ENCODE measurements around the gene SLC6A1. TPM values are rescaled to one million over a fixed set of nuclear protein-coding genes. Genes with fewer than 3 reads are reported as not detected.

Gene SLC6A1
- 2.4 TPM for polyA plus RNA-seq (ENCODE audit: insufficient read length)

DNA sequence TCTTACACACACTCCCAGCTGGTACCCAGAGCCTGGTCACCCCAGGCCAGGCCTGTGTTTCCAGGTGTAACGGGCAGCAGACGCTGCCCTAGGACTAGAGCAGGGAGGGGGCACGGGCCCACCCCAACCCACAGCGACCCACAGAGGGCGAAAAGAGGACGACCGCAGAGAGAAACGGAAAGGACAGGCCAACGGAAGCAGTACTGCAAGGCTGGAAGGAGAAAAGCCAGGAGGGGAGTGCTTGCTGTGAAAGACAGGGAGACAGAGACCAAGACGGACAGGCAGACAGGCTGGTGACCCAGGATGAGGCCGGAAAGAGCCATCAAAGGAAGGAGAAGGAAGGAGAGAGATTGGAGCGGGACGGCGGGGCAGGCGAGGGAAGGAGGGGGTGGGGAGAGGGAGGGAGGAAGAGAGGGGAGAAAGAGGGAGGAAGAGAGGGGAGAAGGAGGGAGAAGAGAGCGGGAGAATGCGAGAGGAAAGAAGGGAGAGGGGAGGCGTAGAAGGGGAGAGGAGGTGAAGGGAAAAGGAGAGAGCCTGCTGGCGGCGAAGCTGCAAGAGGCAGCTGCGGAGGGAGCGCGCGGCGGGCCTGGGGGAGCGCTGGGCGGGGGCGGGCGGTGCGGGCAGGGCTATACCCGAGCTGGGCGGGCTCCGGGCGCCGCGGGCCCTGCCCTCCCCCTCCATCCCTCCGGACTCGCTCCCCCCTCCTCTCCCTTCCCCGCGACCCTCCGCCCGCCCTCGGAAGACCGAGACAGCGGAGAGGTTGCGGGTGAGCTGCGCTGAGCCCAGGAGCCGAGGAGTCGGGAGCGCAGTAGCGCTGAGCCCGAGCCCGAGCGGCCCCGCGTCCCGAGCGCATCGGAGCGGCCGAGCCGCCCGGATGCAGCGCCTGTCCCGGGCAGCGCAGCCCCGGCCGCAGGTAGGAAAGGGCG is at the start of gene SLC6A1:
Gene SLC6A1 (plus strand): TSS at position 732 of the 926 bp plus-strand sequence. CDS start 24,464 bp downstream, outside the sequence.
- no peak for DNase-seq (ENCODE audit: low read depth)

DNA sequence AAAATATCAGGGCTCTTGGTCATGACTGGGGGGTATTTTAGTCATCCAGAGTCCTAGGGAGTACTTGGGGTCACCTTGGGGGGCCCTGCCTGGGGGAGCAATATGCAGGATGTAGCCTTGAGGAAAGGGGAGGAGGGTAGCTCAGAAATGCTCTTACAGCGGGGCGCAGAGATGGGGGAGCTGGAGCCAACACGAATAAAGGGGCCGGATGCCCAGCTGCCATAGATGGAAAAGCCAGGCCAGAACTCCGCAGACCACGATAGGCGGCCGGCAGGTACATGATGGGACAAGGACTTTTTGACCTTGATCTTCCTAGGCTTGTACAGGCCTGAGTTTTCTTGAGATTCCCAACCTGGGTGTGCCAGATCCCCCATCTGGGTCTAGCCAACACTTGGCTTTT is 47.7 kb upstream of the SLC6A1 start:
- no peak for DNase-seq (ENCODE audit: low read depth)

DNA sequence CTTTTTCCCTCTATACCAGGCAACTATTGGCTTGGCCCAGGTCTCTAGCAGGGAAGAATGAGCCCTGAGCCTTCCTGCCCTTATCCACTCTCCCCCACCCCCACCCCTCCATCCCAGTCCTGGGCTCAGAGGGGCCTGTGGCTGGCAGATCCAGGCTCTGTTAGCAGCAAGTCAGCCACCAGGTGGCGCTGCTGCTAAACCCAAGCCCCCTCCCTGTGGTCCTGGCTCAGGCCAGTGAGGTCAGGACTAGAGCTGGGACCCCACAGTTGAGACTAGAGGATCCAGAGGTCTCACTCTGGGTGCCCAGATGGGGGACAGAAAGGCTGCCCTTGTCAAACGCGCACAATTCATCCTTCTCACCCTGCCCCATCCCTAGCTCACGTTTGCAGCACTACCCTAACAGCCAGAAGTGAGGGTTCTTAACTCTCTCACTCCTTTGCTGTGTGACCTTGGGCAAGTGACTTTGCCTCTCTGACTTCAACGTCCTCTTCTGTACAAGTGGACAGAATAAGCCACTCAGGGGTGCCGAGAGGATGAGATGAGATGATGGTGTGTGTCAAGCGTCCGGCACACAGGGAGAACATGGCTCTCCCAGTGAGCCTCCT is 46.8 kb upstream of the SLC6A1 start:
- DNase-seq (ENCODE audit: low read depth) = no peak

DNA sequence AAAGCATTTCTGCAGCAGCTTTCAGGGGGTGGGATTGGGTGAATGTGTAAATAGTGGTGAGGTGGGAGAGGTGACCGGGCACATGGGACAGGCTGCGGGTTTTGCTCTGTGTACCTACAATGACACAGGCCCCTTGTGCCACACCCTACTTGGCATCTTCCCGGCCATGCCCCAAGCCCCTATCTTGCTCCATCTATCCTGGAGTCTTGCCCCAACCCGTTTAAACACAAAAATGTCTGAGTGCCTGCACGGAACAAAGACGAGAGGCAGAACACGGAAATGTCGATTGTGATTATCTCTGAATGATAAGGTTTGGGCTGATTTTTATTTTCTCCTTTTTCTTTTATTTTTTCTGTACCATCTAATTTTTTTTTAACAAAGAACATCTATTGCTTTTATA is 46.0 kb upstream of the SLC6A1 start:
- no peak for DNase-seq (ENCODE audit: low read depth)

DNA sequence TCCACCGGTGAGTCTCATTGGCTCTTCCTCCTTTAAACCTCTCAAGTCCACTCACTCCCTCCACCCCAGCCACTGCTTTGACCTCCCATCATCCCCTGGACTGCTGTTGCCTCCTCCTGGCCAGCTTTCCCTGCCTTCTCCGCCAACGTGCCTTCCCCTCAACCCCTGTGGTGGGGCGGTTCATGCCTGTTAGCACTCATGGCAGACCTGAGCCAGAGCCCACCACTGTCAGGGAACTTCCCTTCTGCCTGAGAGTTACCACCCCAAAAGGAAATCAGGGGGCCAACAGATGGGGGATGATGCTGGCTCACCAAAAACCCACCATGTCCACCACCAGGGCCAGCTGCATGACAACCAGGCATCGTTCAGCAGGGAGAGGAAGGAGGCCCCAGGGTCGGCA is 44.2 kb upstream of the SLC6A1 start:
- no peak for DNase-seq (ENCODE audit: low read depth)

DNA sequence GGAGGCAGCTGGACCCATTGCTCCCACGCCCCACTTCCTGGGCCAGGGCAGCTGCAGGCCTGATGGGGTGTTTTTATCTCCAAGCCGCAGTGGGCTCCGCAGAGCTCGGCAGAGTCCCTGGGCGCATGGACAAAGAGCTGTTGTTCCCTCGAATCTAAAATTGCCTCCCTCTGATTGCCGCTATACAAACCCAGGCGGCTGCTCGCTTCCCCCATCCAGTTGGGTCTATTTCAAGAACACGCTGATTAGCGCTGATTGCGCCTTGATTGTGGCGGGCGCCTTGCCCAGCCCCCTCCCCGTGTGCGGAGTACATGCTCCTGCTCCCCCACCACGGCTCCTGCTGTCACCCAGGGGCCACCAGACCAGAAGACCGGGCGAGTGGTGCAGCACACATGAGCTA is 43.4 kb upstream of the SLC6A1 start:
- no peak for DNase-seq (ENCODE audit: low read depth)

DNA sequence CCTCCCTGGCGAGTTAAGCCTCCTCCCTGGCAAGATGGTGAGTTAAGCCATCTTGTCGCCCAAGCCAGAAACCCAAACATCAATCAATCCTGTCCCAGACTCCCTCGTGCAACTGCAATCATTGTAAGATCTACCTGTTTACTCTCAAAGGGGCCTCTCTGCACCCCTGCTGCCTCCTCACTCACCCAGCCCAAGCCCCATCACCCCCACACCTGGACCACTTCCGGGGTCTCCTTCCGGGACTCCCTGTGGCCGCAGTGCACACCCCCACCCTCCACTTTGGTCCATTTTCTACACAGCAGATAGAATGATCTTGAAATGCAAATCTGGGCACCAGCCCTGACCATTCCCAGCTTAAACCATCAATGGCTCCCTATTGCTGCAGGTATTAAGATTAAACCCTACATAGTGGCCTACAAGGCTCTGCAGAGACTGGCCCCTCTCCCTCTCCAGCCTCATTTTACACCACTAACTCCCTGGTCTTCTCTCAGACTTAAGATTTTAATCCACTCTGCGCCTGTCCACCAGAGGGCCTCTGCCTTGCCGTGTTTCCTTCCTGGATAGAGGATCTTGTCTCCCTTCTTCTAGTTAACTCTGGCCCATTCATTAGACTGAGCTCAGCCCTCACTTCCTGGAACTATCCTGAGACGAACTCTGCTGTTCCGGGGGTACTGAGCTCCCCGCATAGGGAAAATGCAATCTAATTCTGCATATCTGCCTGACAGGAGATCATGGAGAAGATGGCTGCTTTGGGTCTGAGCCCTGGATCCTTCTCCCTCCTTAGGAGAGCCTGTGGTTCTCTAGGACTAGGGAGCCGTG is 41.9 kb upstream of the SLC6A1 start:
- DNase-seq (ENCODE audit: low read depth) = no peak

DNA sequence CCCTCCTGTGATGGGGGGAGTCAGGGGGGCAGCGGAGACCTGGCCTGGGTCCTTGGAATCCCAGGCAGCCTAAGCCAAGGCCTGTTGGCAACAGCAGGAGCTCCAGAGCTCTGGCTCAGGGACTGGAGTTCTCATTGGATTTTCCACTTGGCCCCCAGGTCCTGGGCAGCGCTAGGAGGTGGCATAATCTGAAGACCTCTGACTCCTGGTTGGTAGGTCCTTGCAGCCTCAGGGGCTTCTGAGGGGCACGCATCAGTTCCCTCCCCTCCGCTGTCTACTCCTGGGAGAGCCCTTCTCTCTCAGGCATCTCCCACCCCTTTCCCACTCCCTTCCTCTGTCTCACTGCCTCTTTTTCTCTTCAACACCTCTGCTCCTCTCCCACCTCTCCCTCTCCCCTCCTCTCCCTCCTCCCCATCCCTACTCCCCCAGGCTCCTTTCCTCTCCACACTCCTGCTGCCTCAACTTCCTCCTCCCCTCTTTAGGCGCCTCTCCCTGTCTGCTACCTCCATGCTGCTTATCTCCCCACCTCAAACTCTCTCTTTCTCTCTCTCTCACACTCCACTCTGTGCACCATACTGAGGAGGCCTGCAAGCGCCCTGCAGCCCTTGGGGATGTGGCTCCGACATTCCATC is 41.1 kb upstream of the SLC6A1 start:
- DNase-seq (ENCODE audit: low read depth) = no peak

DNA sequence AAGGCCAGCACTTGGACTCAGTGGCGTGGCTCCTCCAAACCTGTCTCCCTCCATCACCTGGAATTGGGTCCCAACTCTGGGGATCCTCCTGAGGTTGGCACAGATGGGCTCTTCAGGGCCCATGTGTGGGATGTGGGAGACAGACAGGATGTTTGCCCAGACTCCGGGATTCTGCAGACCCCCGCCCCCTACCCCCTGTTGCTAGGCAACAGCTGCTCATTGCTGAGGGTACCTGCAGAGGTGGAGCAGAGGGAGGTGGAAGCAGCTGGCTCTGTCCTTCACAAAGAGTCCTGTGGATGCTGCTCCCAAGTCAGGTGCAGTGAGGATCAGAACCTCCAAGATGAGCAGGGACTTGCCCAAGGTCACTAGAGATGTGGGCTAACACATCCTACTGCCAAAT is 40.0 kb upstream of the SLC6A1 start:
- DNase-seq (ENCODE audit: low read depth) = no peak

DNA sequence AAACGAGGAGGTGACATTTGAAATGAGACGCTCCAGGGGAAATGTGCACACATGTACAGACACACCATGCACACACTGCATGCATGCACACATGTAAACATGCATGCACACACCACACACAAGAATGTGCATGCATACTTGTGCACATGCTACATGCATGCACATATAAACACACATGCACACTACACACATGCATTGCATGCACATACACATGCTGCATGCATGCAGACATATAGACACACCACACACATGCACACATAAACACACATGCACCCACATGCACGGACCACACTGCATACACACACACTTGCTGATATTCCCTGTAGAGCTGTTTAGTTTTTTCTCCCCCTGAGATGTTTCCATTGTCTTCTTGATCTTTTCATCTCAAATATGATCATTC is 37.8 kb upstream of the SLC6A1 start:
- DNase-seq (ENCODE audit: low read depth) = no peak

DNA sequence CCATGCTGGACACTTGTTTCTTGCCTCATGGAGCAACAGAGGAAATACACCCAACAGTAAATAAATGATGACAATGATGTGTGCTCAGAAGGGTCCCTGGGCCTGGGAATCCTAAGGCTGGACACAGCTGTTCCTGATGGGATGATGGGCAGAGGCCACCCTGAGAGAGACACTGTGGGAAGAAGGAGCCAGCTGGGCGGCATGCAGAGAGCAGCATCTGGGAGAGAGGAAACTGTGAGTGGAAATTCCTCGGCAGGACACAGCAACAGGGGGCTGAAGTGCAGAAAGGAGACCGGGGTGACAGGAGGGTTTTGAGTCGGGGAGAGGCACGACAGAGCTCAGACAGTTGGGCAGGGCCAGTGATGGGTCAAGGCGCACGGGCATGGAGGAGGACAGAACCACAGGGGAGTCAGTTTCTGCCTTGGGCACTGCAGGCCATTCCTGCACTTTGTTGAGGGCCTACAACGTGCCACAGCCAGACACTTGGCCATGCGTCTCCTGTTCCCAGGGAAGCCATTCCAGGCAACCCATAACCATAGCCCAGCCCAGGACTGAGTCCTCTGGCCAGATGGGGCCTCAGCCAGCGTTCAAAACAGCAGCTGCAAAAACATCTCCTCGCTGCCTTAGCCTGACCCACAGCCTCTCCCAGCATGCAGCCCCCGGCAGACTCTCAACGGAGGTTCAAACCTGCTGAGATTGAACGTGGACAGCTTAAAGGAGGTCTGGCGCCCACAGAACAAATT is 36.7 kb upstream of the SLC6A1 start:
- no peak for DNase-seq (ENCODE audit: low read depth)

DNA sequence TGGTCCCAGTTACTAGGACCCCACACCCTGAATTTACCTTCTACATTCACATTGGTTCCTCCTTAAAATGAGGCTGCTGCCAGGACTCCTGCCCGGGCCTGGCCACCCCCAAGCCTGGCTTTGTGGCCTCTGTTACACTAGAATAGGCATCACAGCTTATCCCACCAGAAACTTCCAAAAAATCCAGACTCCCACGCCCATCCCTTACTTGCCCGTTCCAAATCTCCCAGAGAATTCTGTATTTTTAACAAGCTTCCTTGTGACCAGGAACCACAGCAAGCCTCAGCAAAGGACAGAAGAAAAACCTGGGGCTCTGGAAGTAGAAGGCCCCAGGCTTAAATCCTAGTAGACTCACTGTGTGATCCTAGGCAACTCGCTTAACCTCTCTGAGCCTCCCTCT is 36.0 kb upstream of the SLC6A1 start:
- no peak for DNase-seq (ENCODE audit: low read depth)

DNA sequence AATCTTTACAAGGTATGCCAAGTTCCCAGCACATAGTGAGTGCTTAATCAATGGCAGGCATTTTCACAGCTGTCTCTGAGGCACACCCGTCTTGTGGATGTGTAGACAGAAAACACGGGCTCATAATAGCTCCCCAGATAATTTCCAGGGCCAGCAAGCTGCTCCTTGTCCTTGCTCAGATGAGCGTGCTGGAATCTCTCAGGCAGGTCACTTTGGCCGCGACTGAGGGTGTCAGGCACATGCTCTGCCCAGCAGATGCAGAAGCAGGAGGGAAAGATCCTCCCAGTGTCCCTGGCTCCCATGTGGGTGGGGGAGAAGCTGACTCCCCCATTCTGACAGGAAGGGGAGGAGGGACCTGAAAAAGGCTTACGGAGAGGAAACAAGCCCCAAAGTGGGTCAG is 35.6 kb upstream of the SLC6A1 start:
- no peak for DNase-seq (ENCODE audit: low read depth)

DNA sequence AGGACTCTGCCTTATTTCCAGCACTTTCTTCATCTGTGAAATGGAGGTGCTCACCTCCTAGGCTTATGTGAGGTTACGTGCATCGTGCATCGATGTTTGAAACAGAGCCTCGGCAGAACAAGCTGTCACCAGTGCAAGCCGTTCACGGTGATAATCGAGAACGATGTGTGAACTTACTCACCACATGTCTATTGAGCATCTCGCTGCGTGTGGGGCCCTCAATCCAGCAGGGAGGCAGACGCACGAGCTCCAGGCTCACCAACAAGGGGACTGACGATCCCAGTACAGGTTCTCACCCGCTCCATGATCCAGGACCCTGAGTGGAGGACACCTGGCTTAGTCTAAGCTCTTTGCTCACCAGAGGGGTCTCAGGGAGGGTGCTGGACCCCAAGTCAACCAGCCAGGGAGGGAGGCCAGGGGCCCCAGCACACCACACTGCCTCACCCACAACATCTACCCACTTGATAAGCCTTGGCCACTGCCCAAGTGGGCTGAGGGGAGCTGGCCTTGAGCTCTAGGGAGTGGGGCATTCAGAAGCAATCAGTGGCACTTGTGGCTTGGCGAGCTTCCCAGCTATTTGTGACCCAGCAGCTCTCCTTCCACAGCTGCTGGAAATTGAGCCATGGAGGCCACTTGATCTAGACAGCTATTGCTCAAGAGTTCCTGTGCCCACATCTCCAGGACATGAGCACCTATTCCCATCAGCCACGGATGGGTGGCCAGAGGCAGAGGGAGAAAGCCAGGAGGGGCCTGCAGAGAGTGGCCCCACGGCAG is 34.4 kb upstream of the SLC6A1 start:
- DNase-seq (ENCODE audit: low read depth) = no peak

DNA sequence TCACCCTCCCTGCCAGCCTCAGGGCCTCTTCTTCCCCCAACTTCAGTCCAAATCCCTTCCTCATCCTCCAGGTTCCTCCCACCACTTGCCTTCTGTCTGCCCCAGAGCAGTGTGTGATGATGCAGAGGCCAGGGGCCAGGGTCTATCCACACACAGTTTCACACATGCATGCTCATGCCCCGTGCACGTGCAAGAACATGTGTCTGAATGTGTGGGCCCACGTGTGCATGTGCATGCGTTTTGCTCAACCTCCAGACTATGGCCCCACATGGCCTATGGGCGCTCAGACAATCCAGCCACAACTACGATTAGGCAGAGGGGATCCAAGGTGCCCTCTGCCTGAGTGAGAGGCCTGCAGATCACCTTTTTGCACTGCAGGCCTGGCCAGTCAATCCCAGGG is 32.3 kb upstream of the SLC6A1 start:
- no peak for DNase-seq (ENCODE audit: low read depth)

DNA sequence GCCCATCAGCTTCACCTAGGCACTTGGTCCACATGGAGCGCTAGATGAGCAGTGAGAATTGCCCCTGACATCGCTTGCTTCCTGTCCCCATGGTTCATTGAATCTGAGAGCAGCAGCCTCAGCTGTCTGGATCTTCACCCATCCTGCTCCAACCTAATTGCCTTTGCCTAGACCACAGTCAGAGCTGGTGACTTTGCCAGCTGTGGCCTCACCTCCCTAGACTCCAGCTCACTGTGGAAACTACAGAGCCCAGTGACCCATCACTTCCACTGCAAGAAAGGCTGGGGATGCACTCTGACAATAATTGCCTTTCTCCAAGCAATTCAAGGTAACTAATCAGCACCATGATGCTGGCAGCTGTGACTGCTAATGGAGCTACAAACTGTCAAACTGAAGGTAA is 30.6 kb upstream of the SLC6A1 start:
- no peak for DNase-seq (ENCODE audit: low read depth)

DNA sequence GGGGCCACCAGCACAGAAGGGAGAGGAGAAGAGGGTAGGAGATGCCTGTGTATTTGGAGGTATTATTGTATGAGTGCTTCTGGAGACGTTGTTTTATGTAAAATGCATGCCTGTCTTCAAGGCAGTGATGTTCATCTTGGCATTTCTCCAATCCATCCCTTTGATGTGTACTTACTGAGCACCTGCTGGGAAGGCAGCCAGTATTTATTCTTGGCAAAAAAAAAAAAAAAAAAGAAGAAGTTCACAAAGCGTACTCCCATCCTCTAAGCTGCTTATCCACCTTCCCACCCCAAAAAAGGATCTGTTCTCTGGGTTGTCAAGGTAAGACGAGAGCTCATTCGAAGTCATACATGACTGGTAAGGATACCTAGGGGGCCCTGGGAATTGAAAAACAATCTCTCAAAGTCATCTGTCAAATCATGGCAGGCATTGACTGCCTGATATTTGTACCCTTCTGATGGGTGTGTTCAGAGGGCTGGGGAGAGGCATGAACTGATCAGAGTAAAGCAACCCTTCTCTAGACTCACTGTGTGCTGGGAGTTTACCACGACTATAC is 30.0 kb upstream of the SLC6A1 start:
- DNase-seq (ENCODE audit: low read depth) = no peak

DNA sequence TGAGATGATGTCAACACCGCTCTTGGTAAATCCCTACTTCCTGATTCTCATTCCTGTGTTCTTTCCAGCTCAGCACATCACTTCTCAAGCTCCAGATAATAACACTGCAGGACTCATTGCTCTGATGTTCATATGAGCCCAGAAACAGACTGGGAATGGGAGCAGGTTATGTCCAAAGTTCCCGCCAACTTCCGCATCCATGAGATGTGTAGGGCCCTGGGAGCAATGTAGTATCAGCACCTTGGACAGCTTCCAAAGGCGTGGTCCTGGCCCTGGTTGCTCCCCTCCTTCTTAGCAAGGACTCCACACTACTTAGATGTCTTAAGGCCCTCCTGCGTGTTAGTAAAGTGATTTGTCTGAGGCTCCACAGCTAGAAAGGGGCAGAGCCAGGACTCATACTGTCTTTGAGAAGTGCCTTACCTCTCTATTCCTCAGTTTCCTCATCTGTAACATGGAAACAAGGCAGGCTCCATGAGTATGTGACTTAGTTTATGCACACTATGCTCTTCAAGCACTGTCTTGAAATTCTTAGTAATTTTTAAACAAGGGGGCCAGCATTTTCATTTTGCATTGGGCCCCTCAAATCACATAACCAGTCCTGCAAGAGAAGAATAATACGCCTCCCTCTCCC is 27.9 kb upstream of the SLC6A1 start:
- no peak for DNase-seq (ENCODE audit: low read depth)

DNA sequence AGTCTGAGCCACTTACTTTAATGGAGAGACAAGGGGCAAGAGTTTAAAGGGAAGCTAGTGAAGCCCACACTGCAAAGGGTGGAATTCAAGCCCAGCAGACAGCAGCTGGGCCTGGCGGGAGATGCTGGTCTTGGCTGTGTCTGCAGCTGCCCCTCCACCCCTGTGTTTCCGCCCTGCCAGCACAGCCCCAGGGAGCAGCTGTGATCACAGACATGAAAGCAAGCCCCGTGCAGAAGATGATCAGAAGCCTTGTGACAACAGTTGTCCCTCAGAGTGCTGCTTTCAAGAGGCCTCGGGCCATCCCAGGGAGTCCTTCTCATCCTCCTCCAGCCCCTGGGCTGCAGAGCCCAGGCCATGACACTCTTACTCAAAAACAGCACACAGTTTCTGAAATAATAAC is 24.1 kb upstream of the SLC6A1 start:
- no peak for DNase-seq (ENCODE audit: low read depth)

All from forelimb muscle (tissue), 1 donor.